AG04449 (cell line): Measurements from ENCODE around the gene RHEBL1.

Source experiments
- CTCF ChIA-PET: fragments of 350-600 bp; formaldehyde crosslinking; extraction: SDS; loops from one replicate; lab custom pipeline; 2021; ENCODE audit warnings: antibody characterized with exemption; lab: Yijun Ruan, JAX
- POLR2A ChIA-PET: fragments of 400-600, 350-600 bp; formaldehyde crosslinking; extraction: SDS; loops from one replicate; lab custom pipeline; 2020; ENCODE audit warnings: antibody characterized with exemption, inconsistent platforms; lab: Yijun Ruan, JAX
- DNase-seq: peaks from one replicate; pipeline ENCODE4 v3.0.0-alpha.2; 2010; ENCODE audit warnings: low read depth, low spot score
- H3K4me3 ChIP-seq: 2 replicates; pipeline ENCODE4 v1.5.1; 2011; ENCODE audit warnings: low read depth, mild to moderate bottlenecking, control low read depth, low read length
- CTCF ChIP-seq: IDR thresholded peaks from one replicate; pipeline ENCODE4 v1.5.1; 2011; ENCODE audit warnings: mild to moderate bottlenecking, moderate library complexity, low read length, control low read depth, inconsistent platforms; ENCODE audit not compliant: insufficient read depth; ENCODE audit errors: missing control alignments

RHEBL1 gene

GRCh38 chr12:49058366-49059044 is 11.3 kb downstream of the RHEBL1 start:
- H3K4me3 ChIP-seq: peak overlapping the region; percentile 84
- ChIA-PET POLR2A (interaction anchor here (0.9 to 2.0 kb wide), 5 partner anchors 11 to 72 kb away, joined by 3 to 8 read pairs (median 3); partner anchors contain the start of genes RHEBL1 and TUBA1B), CTCF (interaction anchor here (0.7 to 6.4 kb wide), 13 partner anchors 8 to 175 kb away, joined by 3 to 48 read pairs (median 4); partner anchors contain the start of gene RHEBL1)
- no peak for DNase-seq
- no peak for TF ChIP-seq CTCF

GRCh38 chr12:49057888-49058287 is 11.9 kb downstream of the RHEBL1 start:
- peak overlapping the region; percentile 84 for H3K4me3 ChIP-seq
- CTCF ChIA-PET: interaction anchor here (0.7 to 6.4 kb wide), 8 partner anchors 10 to 175 kb away, joined by 3 to 48 read pairs (median 4); no protein-coding TSS in a partner anchor
- no peak for DNase-seq
- no peak for TF ChIP-seq CTCF
- POLR2A ChIA-PET: interaction anchor here (0.9 to 2.0 kb wide), 4 partner anchors 12 to 73 kb away, joined by 3 to 8 read pairs (median 4); partner anchors contain the start of genes RHEBL1 and TUBA1B

- H3K4me3 ChIP-seq: peak overlapping the region; percentile 84
- ChIA-PET POLR2A (interaction anchor here (1.3 kb wide), 1 partner anchor 74 kb away, joined by 4 read pairs; no protein-coding TSS in a partner anchor), CTCF (interaction anchor here (0.9 to 6.4 kb wide), 8 partner anchors 8 to 78 kb away, joined by 3 to 48 read pairs (median 4); partner anchors contain the start of gene WNT1)
- TF ChIP-seq CTCF: no peak
- DNase-seq: peak; percentile 12
These were observed 13.6 kb downstream of the RHEBL1 start for GRCh38 chr12:49055978-49056754.

GRCh38 chr12:49055092-49055491 is 14.7 kb downstream of the RHEBL1 start:
- H3K4me3 ChIP-seq: no peak overlapping the region
- no peak for TF ChIP-seq CTCF
- ChIA-PET CTCF (interaction anchor here (0.9 to 6.4 kb wide), 9 partner anchors 9 to 76 kb away, joined by 3 to 48 read pairs (median 4); no protein-coding TSS in a partner anchor), POLR2A (no interaction called here)
- DNase-seq: no peak

GRCh38 chr12:49054524-49054923 is 15.3 kb downstream of the RHEBL1 start:
- POLR2A ChIA-PET: interaction anchor here (0.6 kb wide), 1 partner anchor 12 kb away, joined by 3 read pairs; no protein-coding TSS in a partner anchor
- H3K4me3 ChIP-seq: no peak overlapping the region
- DNase-seq: no peak
- CTCF ChIA-PET: interaction anchor here (0.9 to 6.4 kb wide), 6 partner anchors 10 to 66 kb away, joined by 3 to 48 read pairs (median 6); no protein-coding TSS in a partner anchor
- TF ChIP-seq CTCF: no peak
